Activated CD8-positive, alpha-beta memory T cell treated with anti-CD3 and anti-CD28 coated beads, Interleukin-2, amount 50 U/mL, for 4 hours (primary cell): ENCODE data around the gene DNM3.

Experiments used
- DNase-seq: peaks from one replicate; pipeline ENCODE4 v3.0.0-alpha.2; 2020

Gene DNM3

DNA sequence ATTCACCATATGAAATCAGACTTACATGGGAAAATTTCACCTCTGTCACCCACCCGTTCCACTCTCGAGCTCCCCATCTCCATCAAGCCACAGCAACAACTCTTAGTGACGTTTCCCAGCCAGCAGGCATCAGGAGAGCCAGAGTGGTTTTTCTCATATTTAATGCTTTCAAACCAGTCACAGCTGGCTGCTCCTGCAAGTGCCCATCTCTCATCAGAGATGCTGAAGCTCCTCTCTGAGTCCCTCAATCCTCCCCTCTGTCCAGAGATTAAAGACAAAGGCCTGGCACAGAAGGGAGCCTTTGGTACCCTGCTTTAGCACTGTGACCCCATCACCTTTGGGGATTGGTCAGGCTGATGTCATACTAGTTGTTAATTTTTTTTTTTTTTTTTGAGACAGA, 277.3 kb downstream of the DNM3 start:
- no peak for DNase-seq

DNA sequence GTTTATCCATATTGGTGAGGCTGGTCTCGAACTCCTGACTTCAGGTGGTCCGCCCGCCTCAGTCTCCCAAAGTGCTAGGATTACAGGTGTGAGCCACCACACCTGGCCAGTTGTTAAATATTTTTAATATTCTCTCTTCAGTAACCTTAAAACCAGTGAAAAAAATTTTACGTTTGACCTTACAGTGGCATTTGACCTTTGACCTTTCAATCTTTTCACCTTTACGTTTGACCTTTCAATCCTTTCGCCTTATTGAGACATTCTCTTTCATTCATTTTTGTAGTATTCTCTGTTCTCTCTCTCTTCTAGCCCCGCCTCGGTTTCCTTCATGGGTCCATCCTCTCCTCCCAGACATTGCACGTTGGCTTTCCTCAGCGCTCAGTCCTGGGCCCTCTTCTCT, 277.9 kb downstream of the DNM3 start:
- DNase-seq = no peak

DNA sequence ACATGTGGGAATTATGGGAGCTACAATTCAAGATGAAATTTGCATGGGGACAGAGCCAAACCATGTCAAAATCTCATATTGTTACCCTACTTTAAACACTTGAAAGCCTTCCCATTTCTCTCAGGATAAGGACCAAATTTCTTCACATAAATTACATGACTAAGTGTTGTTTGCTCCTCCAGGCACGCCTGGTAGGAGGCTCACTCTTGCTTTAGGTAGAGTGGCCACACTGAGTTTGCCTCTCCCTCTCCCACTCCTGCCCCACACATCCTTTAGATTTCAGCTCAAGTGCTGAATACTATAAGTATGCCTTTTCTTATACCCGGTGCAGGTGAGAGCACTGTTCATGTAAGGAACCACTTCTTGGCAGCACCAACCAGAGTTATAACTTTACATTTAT, 279.1 kb downstream of the DNM3 start:
- DNase-seq = no peak

DNA sequence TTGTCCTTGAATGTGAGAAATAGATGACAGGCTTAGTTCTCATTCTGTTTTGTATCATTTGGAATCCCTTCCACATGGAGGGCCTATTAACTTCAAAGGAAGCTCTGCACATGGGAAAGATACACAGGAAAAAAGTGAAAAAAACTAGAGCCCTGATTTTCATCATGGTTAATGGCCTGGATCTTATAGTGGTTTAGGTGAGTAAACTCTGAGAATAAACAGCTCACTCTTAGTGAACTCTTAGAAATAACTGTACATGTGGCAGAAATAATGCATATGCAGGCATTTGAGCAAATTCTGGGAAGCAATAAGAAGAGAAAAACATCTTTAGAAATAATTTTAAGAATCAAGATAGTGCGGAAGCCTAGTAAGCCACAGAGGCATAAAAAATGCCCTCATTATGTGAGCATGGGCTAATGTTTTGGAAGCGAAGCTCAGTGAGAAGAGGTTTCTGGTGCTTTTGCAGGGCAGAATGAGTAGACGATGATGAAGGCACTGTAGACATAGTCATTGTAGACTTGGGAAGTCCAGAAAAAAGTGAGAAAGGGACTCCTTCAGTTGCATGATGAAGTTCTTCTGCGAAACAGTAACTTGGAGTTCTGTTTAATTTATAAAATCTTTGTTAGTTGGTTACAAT, 279.9 kb downstream of the DNM3 start:
- no peak for DNase-seq

DNA sequence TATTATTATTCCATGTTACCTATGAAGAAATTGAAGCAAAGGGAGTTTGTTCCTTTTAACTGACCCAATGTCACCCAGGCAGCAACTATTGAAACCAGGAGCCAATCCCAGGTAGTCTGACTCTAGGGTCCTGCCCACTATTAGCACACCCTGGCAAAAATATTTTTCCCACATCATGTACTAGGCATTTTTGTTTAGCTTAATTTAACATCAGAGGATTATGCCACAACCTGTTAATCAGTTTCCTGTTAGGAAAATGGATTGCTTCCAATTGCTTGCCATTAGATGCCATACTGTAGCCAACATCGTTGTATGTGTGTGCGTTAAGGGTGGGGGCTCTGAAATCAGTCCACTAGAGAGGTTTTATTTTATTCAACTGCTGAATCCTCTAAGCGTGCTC, 281.1 kb downstream of the DNM3 start:
- no peak for DNase-seq

DNA sequence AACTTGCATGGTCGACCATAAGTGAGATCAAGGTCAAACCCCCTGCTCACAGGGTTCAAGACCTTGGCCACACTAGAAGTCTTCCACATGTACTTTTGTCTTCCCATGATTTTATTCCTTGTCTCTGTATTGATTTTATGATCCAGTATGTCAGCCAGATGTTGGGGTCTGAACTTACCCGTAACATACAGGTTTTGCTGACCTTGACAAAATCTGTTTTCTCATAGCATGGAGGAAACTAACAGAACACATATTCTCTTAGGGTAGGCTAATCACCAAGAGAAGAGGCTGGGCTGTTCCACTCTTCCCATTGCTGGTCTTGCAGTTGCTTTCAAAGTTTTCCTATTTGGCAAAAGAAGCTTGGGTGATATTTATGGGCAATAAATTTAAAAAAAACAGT, 284.0 kb downstream of the DNM3 start:
- no peak for DNase-seq

DNA sequence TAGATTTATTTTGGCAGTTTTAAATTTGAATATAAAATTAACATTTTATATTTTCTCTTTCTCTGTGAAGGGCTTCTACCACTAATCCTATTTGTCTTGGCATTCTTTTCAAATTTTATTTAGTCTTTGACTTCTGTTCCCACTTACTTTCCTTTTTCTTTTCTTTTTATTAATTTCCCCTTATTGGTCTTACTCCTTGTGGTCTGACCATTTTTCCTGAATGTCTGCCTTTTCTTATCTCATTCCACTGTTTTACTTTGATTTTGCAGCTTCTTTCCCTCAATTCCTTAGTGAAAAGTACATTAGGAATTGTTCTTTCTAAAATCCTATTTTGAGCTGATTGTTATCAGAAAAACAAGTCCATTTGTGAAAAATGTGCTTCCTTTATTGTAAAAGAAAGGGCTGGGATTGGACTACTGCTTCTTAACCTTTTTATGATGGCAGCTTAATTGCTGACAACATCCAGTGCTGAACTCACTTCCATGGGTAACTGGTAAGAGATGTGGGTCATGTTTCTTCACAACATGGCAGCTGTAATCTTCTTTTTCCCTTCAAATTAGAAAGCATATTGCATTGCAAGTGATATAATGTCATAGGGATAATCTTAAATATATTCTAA, 284.6 kb downstream of the DNM3 start:
- no peak for DNase-seq

DNA sequence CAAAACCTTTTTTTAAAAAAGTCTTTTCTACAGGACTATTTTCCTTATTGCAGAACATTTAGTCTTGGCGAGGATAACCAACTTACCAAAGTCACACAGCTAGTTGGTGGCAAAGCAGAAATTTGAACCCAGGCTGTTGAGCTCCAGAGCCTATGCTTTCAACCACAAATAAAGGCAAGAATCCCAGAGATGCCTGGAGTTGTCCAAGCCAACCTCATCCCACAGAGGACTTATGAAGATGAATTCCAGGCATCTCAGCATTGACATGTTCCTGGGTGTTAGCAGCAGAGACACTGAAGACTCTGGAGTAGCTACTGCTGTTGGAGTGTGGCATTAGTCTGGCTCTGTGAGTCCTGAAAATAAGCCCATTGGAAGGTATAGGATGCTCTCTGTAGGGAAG, 291.5 kb downstream of the DNM3 start:
- no peak for DNase-seq

DNA sequence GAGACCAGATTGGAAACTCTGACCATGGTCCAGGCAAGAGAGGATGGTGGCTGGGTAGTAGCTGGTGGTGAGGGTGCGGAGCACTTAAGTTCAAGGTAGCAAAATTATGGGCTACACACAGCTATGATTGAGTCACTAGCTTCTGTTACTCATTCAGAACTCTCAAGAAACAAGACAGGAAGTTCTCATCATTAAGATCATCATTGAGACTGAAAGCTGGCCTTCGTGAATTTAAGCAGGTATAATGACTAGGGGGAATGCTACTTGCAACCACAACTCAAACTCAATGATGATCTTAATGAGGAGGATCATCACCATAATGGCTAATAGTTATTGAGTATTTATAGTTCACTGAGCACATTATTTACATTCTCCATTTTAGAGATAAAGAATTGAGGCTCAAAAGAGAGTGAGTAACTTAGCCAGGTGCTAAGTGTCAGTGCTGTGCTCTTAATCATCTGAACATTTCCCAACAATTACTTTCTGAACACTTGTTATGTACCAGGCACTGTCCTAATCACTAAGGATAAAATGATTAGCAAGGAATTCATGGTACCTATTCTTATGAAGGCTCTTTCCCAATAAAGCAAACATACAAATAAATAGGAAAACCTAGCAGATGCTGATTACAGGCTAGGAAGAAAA, 292.9 kb downstream of the DNM3 start:
- no peak for DNase-seq

DNA sequence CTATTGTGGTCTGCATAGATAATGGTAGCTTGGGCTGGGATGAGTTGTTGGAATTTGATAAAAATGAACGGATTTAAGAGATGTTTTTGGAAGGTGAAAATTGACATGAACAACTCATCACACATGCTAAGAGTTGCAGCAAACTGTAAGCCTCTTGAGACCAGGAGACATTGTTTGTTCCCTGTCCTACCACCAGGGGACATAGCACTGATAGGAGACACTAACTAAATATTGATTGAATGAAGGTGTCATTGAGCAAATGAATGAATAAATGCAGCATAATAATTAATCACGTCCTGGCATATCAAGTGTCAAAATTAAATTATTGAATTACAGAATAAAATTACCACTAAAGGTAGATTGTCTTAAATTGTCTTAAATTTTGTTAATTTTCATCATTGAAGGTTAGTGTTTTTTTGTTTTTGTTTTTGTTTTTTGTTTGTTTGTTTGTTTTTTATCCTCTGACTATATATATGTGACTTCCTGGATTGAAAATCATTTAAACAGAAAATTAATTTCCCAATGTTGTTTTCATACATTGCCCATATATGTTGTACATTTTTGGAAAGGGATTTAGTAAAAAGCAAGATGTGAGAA, 293.9 kb downstream of the DNM3 start:
- no peak for DNase-seq

DNA sequence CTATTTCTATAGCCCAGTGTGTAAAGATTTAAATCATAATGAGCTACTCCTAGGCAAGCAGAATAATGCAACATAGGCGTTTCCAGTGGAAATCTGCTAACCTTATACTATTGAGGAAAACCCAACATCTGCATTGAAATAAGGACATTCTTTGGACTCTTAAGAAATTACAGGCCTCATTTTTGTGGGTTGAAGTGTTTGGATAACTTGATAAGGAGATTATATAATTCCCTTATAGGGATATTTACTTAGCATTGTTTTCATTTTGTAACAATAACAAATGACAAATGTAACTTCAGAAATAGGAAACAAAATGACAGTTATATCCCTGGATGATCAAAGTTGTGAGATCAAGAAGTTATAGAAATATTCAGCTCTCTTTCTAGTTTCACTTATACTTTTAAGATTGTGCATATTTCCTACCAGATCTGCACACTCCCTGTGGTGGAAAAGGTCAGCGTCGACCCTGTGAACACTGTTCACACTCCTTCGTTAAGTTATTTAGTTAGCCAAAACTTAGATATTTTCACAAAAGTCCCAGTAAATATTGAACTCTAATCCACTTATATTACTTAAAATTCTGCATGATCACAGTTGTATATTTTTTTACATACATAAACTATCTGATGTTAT, 294.8 kb downstream of the DNM3 start:
- DNase-seq = no peak

DNA sequence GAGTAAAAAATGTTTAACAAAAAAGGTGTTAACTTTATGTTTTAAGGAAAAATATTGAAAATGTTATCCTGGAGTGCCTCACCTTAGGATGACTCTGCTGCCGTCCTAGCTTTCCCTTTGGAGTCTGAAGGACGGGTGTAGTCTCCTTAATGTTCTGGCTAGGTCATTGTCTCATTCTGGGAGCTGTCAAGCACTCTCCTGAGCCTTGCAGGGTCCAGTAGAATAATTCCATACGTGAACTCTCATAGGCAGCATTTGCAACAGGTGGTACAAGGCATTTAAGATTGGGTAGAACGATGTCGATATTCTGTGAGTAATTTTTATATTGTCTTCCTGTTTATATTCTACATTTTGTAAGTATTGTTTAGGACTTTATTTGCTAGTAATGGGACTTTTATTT, 295.6 kb downstream of the DNM3 start:
- DNase-seq = no peak

DNA sequence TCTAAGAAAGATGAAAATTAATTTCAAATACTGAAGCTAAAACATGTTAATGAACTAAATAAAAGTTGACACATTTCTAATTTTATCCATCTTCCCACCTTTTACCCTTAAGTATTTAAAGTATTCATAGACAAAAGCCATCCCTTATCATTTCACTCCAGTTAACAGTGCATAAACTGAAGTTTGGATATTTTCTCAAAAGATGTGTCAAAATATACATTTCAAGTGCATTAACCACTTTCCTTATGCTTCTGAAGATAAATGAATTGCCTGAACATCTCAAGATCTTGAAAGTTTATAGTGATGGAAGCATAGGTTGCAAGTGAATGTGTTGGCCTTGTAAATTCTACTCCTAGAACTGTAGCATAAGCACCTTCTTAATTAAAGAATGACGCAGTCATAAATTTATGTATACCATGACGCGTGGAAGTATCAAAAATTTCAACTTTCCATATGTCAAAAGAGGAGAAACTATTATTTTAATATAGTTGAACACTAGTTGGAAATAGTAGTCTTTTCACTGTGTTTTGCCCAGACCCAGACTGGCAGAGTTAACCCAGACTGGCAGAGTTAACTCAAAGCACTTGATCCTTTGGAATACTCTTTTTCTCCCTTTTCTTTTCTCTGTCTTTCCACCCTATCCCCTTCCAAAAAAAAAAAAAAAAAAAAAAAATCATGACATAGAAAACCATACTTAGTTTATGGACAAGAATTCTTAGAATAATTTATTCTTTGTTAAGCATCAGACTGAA, 296.6 kb downstream of the DNM3 start:
- DNase-seq = no peak

DNA sequence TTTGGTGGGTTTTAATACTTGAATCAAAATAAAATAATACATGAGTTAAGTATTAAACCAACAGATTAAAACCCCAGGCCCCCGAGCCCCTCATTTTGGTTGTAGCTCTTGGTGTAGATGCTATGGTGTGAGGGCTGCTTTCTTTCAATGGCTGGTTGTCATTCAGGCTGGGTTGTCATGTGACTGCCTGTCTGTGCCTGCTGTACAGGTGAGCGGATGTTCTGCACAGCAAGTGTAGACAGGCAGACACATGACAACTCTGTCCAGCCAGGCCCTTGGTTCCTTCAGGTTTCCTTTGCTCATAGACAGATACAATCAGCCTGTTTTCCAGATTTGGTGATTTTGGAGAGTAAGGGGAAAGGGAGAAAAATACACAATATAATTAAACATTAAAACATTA, 297.3 kb downstream of the DNM3 start:
- DNase-seq = no peak

DNA sequence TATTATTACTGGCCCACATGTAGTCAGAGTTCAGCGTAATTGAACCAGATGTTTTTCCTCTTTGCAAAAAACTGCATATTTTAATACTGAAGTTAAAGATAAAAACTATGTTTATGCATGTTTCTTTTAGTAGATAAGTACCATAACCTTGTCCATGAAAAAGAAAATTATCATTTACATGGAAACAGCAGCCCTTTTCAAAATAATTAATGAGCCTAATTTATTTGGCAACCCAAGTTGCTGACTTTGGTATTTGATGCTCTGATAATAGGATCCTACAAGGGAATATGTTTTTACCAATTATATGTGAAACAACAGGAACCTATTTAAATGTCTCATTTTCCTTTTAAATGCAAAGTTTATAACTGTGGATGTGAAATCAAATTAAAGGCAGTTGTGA, 297.9 kb downstream of the DNM3 start:
- DNase-seq = no peak

DNA sequence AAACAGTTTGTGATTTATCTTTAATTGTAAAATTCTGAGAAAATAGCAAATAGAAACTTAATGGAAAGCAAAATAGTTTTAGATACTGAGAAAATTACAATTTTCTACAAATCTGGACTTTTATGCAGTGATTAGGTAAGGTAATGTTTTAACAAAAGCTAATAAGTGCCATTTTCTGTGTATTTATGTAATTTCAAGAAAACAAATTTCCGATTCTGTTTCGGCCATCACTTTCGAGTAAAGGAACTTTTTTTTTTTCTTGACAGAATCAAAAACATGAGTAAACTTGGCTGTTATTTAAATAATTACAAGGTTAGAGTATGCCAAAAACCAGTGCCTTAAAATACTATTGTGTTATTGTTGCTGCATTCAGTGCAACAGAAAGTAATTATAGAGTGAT, 298.8 kb downstream of the DNM3 start:
- DNase-seq = no peak

DNA sequence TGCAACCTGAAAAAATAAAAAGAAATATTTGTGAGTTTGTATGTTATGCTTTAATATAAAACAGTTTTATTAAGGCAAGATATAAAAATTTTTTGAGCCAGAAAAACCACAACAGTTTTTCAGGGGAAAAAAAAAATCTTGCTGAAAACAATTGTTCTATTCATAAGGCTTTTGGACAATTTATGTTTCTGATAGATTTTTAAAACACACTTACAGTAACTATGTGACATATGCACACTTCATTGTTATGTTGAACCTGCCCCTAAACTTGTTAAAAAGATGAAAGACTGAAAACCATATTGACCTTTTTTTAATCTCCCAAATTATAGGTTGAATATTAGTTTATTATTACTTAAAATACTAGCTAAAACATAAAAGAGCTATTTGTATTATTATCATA, 299.3 kb downstream of the DNM3 start:
- DNase-seq = no peak

DNA sequence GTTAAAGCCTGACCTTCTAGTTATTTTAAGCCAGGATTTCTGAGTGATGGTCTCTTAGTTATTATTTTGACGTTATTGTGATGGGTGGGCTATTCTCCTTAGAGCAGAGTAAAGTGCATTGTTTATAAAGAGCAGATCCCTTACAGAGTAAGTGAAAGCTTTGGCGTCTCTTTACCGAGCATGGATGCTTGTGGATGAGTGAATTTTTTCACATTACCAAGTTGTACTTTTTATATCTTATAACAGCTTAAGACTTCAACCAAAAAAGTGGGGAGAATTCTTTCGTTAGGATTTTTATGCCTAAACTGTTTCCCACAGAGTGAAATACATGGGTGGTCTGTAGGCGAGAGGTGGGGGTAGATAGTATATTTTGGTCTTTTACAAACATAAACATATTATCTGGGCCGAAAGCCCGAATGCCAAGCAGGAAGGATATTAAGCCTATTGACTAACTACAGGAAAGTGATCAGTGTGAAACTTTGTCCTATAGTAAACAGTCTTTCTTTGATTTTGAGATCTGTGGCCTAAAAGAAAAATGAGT, 300.1 kb downstream of the DNM3 start:
- no peak for DNase-seq

DNA sequence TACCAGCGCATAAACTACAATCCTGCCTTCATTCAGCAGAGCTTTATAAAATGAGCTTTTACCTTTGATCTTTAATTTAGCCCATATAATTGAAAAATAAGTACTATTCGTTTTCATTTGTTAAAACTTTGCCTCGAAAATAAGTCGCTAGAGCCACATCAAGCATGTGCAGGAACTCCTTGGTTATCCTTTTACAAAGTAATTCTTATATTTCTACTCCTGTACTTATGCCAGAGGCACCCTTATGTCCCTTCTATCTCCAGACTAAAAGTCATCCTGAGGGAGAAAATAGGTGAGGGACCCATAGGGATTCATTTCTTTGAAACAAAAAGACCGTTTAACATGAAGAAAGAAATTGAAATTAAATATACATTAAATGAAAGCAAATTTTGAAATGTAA, 301.0 kb downstream of the DNM3 start:
- no peak for DNase-seq

DNA sequence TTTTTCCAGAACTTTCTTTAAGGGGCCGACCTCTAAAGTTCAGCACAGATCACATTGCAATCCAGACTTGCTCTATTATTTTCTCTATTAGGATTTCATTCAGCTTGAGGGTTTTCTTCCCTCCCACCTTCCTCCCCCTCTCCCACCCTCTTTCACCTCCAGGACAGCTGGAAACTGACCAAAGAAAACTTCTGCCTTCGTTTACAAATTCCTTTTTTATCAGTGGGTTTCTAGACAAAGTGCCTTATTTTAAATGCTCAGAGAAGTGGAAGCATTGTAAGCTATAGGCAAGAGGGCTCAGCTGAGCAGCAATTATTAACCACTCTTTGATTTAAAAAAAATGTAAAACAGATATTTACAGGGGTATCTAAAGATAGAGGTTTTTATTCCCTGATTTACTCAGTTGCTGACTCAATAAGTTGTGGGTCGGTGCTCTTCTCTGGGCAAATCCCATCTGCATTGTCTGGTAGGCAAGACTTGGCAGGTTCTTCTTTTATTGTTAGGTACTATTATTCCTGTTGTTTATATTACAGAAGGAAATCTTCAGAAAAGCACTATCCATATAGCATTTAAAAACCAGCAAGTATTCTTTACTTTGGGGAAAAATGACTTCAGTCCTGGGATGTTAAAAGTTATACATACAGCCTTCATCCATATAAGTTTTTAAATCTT, 302.2 kb downstream of the DNM3 start:
- DNase-seq = no peak

DNA sequence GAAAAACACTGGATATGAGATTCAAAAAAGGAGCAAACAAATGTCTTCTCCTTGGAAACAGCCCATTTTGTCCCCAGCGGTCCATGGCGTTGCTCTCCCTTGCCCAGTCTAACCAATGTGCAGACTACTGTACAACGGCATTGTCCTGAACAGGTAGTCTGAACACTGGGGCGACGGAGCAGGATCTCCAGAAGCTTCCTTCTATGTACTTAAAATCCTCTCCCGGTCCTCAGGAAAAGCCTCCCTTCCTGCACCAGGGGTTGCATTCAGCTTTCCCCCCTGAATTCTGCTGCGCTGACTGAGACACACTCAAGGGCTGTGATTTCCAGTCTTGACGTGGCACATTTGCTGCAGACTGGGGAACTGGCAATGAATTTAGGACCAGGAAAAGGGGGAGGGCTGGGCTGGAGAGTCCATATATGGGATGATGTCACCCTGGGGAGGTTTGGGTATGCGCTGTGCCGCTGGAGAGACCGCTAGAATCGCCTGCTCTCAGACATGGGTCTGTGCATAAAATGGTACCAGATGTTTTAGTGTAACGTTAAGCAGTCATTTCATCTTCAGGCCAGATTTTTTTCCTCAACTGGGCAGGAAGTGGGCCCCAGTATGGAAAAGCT, 303.3 kb downstream of the DNM3 start:
- DNase-seq = no peak

DNA sequence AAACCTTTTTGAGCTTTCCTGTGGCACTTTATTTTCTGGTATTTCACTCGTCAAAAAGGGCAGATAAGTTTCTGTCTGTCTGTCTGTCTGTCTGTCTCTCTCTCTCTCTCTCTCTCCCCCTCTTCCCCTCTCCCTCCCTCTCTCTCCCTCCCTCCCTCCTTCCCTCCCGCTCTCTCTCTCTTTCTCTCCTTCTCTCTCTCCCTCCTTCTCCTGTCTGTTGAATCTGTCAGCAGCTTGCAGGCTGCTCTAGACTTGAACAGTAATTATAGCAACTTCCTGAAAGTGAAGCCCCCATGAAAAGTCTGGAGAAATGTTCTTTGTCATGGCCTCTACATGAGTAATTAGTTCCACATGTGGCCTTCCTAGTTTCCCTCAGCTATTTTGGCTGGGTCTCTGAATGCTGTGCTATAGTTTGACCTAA, 303.9 kb downstream of the DNM3 start:
- no peak for DNase-seq
